Stomach (tissue), 4 donors: Measurements from ENCODE around the gene SULT1A1.

Experiments
- EP300 ChIP-seq: sonication (generic); formaldehyde crosslinking; IDR thresholded peaks from one replicate; pipeline ENCODE4 v1.6.1; 2017; ENCODE audit warnings: antibody characterized with exemption
- POLR2AphosphoS5 ChIP-seq, 3 donors: sonication (generic); formaldehyde crosslinking; IDR thresholded peaks; one replicate each; pipeline ENCODE4 v1.6.1; 2016; ENCODE audit warnings: antibody characterized with exemption in 3 of 3
- TF ChIP-seq, protein P1 (sequence below), 7 experiments: fragments of 450-650 bp in 4 of 7; fragments of 200-600 bp in 3 of 7; sonication (generic) in 3 of 7; IDR thresholded peaks; one replicate each; pipeline ENCODE4 v1.5.1; 2016 to 2019; ENCODE audit warnings: antibody characterized with exemption in 7 of 7, control low read depth in 2 of 7, mild to moderate bottlenecking in 1 of 7

DNA sequence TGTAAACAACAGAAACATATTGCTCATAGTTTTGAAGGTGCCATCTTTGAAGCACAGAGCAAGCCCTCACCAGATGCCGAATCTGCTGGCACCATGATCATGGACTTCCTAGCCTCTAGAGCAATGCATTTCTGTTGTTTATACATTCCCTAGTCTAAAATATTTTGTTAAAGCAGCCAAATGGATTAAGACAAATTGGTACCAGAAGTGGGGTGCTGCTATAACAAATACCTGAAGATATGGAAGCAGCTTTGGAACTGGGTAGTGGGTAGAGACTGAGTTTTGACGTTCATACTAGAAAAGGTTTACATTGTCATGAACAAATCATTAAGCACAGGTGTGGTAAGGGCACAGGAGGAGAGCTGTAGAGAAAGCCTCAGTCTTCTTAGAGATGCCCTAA lies 42.6 kb downstream of the SULT1A1 start:
- TF ChIP-seq, protein P1, sequence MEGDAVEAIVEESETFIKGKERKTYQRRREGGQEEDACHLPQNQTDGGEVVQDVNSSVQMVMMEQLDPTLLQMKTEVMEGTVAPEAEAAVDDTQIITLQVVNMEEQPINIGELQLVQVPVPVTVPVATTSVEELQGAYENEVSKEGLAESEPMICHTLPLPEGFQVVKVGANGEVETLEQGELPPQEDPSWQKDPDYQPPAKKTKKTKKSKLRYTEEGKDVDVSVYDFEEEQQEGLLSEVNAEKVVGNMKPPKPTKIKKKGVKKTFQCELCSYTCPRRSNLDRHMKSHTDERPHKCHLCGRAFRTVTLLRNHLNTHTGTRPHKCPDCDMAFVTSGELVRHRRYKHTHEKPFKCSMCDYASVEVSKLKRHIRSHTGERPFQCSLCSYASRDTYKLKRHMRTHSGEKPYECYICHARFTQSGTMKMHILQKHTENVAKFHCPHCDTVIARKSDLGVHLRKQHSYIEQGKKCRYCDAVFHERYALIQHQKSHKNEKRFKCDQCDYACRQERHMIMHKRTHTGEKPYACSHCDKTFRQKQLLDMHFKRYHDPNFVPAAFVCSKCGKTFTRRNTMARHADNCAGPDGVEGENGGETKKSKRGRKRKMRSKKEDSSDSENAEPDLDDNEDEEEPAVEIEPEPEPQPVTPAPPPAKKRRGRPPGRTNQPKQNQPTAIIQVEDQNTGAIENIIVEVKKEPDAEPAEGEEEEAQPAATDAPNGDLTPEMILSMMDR (IDR thresholded peaks at IDR 0.05), result no peak
- TF ChIP-seq EP300 (no peak), POLR2AphosphoS5 (IDR thresholded peaks at IDR 0.05) (no peak)
